Ishikawa (cell line): ENCODE data around the gene DDX60.

Source experiments
- CEBPB ChIP-seq: IDR thresholded peaks from 2 replicates; pipeline ENCODE4 v1.6.1; 2012
- CREB1 ChIP-seq: IDR thresholded peaks from 2 replicates; pipeline ENCODE4 v1.6.1; 2012; ENCODE audit warnings: low read depth
- EGR1 ChIP-seq: IDR thresholded peaks from 2 replicates; pipeline ENCODE4 v1.6.1; 2012
- EP300 ChIP-seq: IDR thresholded peaks from 2 replicates; pipeline ENCODE4 v1.6.1; 2012; ENCODE audit warnings: borderline replicate concordance
- FOXM1 ChIP-seq: IDR thresholded peaks from 2 replicates; pipeline ENCODE4 v1.6.1; 2012; ENCODE audit warnings: low read depth, borderline replicate concordance
- MAX ChIP-seq: IDR thresholded peaks from 2 replicates; pipeline ENCODE4 v1.6.1; 2012
- NFIC ChIP-seq: IDR thresholded peaks from 2 replicates; pipeline ENCODE4 v1.6.1; 2012
- RAD21 ChIP-seq: IDR thresholded peaks from 2 replicates; pipeline ENCODE4 v1.6.1; 2012; ENCODE audit warnings: low read depth
- REST ChIP-seq: IDR thresholded peaks from 2 replicates; pipeline ENCODE4 v1.6.1; 2012; ENCODE audit warnings: low read depth, mild to moderate bottlenecking
- TAF1 ChIP-seq: IDR thresholded peaks from 2 replicates; pipeline ENCODE4 v1.6.1; 2012; ENCODE audit warnings: low read depth, mild to moderate bottlenecking
- TCF12 ChIP-seq: IDR thresholded peaks from 2 replicates; pipeline ENCODE4 v1.6.1; 2012; ENCODE audit warnings: low read depth
- TEAD4 ChIP-seq: IDR thresholded peaks from 2 replicates; pipeline ENCODE4 v1.6.1; 2012
- USF1 ChIP-seq: IDR thresholded peaks from 2 replicates; pipeline ENCODE4 v1.6.1; 2012
- YY1 ChIP-seq: IDR thresholded peaks from 2 replicates; pipeline ENCODE4 v1.6.1; 2012; ENCODE audit warnings: low read depth
- ZBTB7A ChIP-seq: IDR thresholded peaks from 2 replicates; pipeline ENCODE4 v1.6.1; 2012; ENCODE audit warnings: low read depth

The DDX60 gene

GRCh38 chr4:168274871-168275270 lies 43.7 kb downstream of the DDX60 start:
- TF ChIP-seq ZBTB7A (no peak), EGR1 (no peak), FOXM1 (no peak), REST (no peak), NFIC (no peak), MAX (no peak), RAD21 (no peak), TEAD4 (no peak)

GRCh38 chr4:168273838-168274237 lies 44.7 kb downstream of the DDX60 start:
- TF ChIP-seq EP300 = no peak
- TF ChIP-seq CREB1 = no peak
- 0 out of 2 replicates have a peak, but pooled peaks have one; percentile 14 for TF ChIP-seq REST

DNA sequence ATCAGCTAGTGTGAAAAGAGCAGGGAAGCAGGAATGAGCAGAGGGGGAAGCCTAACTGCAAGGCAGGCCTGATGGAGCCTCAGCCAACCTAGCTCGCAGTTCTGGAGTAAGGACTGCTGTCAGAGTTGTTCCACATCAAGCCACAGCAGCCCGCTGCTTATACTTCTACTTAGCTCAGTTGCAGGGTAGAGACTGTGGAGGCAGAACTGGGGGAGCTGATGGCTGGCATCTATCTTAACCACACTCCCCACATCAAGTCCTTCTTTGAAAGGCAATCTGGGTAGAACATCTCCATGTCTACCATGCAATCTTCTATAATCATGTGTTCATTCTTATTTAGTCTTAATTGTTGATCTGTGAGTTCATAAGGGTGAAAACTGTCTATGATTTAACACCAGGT lies 46.1 kb downstream of the DDX60 start:
- no peak for TF ChIP-seq EP300
- TF ChIP-seq NFIC = no peak
- TF ChIP-seq ZBTB7A = no peak
- TF ChIP-seq TCF12 = no peak
- TF ChIP-seq TAF1 = no peak
- TF ChIP-seq EGR1 = no peak
- no peak for TF ChIP-seq CEBPB
- TF ChIP-seq REST = no peak
- TF ChIP-seq MAX = no peak
- no peak for TF ChIP-seq USF1

- TF ChIP-seq YY1 (no peak), CEBPB (no peak), CREB1 (no peak), FOXM1 (no peak), ZBTB7A (no peak), EP300 (no peak), NFIC (no peak), TAF1 (no peak), EGR1 (no peak), TCF12 (no peak), USF1 (no peak), RAD21 (no peak), MAX (no peak), TEAD4 (no peak), REST (no peak)
Measured at GRCh38 chr4:168269896-168270295, 48.7 kb downstream of the DDX60 start.
